Activated CD4-positive, alpha-beta T cell treated with anti-CD3 and anti-CD28 coated beads, Interleukin-2, Interleukin-6, amounts not matched to agents 100 ng/mL and 50 ng/mL, durations not matched to agents 16 hours and 8 hours (primary cell): Measurements from ENCODE around the gene PLEKHH1.

ENCODE experiments used
- DNase-seq: peaks from one replicate; pipeline ENCODE4 v3.0.0-alpha.2; 2020

PLEKHH1 gene

DNA sequence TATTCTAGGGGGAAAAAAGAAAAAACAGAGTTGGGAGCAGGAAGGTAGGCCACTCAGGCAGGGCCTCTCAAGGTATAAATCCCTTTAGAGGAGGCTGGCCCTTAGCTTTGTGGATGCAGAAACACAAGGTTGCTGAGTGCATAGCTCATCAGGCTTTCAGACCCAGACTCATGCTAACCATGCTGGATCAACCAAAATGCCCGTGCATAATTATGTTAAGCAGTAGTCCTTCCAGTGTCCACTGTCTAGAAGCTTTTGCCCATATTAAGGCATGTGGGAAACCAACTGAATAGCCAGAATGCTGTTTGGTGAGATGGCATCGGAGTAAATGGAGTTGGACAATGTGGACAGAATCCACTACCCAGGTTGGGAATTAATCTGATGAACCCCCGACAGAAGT lies 105.6 kb downstream of the PLEKHH1 start:
- DNase-seq = no peak
